Activated T-cell treated with anti-CD3 and anti-CD28 coated beads, Interleukin-2, amount 50 U/mL, for 24 hours (primary cell): Measurements from ENCODE around the gene DLG2.

Experiments used
- DNase-seq: peaks from one replicate; pipeline ENCODE4 v3.0.0-alpha.2; 2020
- H3K27ac Mint-ChIP-seq: 2 replicates; pipeline ENCODE4 v1.8.0; 2020; ENCODE audit warnings: mild to moderate bottlenecking, mixed read lengths
- H3K27me3 Mint-ChIP-seq: 2 replicates; pipeline ENCODE4 v1.8.0; 2020; ENCODE audit warnings: mixed read lengths
- H3K36me3 Mint-ChIP-seq: 2 replicates; pipeline ENCODE4 v1.8.0; 2020; ENCODE audit warnings: low read depth, mixed read lengths
- H3K4me1 Mint-ChIP-seq: 2 replicates; pipeline ENCODE4 v1.8.0; 2020; ENCODE audit warnings: low read depth, mixed read lengths
- H3K4me3 Mint-ChIP-seq: 2 replicates; pipeline ENCODE4 v1.8.0; 2020; ENCODE audit warnings: mild to moderate bottlenecking, moderate library complexity, mixed read lengths
- H3K9me3 Mint-ChIP-seq: 2 replicates; pipeline ENCODE4 v1.8.0; 2020; ENCODE audit warnings: mixed read lengths

The DLG2 gene

GRCh38 chr11:83840326-83840725 lies 1786.8 kb downstream of the DLG2 start:
- no peaks in the 10 kb centered on the region for H3K4me1 Mint-ChIP-seq
- no peaks in the 10 kb centered on the region for H3K9me3 Mint-ChIP-seq
- no peak overlapping the region for H3K27ac Mint-ChIP-seq
- H3K27me3 Mint-ChIP-seq: peaks cover 5% of the 10 kb centered on the region
- no peak for DNase-seq
- H3K4me3 Mint-ChIP-seq: no peak overlapping the region
- H3K36me3 Mint-ChIP-seq: no peaks in the 10 kb centered on the region

DNA sequence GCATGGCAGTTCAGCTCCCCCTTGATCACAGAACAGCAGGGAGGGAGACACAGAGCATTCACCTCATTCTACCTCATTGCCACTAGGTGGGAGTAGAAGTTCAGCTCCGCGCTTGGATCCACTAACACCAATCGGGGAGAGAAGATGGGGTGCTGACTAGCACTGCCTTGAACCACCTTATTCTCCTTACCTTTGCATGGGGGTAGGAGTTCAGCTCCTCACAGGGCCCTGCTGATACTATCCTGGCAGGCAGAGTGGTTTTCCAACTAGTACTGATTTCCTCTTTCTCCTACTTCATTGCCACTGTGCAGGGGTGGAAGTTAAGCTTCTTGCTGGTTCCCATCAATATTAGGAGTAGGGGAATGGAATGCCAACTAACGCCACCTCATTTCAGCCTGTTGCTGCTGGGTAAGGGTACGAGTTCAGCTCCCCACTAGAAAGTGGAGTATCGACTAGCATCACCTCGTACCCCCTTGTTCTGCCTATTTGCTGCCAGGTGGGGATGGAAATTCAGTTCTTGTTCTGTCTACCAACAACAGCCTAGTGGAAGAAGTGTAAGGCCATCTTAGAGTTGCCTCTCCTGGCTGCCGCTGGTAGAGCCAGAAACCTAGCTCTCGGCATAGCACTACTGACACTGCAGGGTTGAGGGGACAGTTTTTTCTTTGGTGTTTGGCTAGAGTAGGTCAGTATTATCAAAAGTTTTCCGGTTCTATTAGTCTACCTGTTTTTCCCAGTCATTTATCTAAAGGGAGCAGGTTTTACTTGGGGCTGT lies 1790.1 kb downstream of the DLG2 start:
- DNase-seq: no peak
- Mint-ChIP-seq H3K36me3 (no peaks in the 10 kb centered on the region), H3K27ac (no peak overlapping the region), H3K9me3 (no peaks in the 10 kb centered on the region), H3K4me3 (no peak overlapping the region), H3K4me1 (no peaks in the 10 kb centered on the region), H3K27me3 (peaks cover 5% of the 10 kb centered on the region)

DNA sequence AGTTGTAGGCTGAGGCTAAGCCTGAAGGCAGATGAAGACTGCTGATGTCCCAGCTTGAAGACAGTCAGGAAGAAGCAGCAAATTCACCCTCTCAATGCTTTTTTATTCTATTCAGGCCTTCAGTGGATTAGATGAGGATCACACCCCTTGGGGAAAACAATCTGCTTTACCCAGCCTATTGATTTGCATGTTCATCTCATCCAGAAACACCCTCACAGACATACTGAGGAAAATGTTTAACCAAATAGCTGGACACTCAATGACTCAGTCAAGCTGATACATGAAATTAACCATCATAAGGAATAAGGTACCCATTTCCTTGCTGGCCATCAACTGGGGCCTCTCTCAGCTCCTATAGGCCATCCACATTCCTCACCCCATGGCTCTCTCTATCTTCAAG lies 1791.1 kb downstream of the DLG2 start:
- Mint-ChIP-seq H3K9me3 (no peaks in the 10 kb centered on the region), H3K36me3 (no peaks in the 10 kb centered on the region), H3K27ac (no peak overlapping the region), H3K4me3 (no peak overlapping the region), H3K4me1 (no peaks in the 10 kb centered on the region), H3K27me3 (peaks cover 5% of the 10 kb centered on the region)
- no peak for DNase-seq

- Mint-ChIP-seq H3K27ac (no peak overlapping the region), H3K4me3 (no peak overlapping the region), H3K9me3 (no peaks in the 10 kb centered on the region), H3K36me3 (no peaks in the 10 kb centered on the region), H3K4me1 (no peaks in the 10 kb centered on the region), H3K27me3 (peaks cover 5% of the 10 kb centered on the region)
- DNase-seq: no peak
Measured at GRCh38 chr11:83835423-83835822, 1791.7 kb downstream of the DLG2 start.

- Mint-ChIP-seq H3K9me3 (no peaks in the 10 kb centered on the region), H3K4me3 (no peak overlapping the region), H3K27me3 (peaks cover 6% of the 10 kb centered on the region), H3K27ac (no peak overlapping the region), H3K36me3 (no peaks in the 10 kb centered on the region), H3K4me1 (no peaks in the 10 kb centered on the region)
- no peak for DNase-seq
Measured at GRCh38 chr11:83831929-83832328, 1795.2 kb downstream of the DLG2 start.

DNA sequence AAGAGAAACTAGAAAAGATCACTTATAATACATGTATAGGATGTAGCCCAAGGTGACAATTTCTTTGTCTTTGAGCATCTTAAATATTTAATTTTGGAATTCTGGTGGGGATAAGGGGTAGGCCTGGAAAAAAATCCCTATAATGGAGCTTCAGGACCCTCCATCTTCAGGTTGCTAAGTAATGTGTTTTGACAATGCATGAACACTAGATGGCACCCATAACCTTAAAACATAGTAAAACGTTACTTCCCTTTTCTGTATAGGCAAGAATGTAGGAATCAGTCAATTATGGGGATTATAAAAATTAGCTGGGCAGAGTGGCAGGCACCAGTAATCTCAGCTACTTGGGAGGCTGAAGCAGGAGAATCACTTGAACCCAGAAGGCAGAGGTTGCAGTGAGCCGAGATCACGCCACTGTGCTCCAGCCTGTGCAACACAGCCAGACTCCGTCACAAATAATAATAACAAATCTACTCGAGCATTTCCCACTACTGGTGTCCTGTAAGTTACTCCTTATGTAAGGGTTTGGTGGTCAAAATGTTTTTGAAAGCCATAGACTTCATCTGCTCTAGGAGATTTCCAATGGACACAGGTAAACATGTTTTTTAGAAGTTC lies 1799.1 kb downstream of the DLG2 start:
- DNase-seq: no peak
- H3K4me1 Mint-ChIP-seq: no peaks in the 10 kb centered on the region
- no peaks in the 10 kb centered on the region for H3K36me3 Mint-ChIP-seq
- no peaks in the 10 kb centered on the region for H3K9me3 Mint-ChIP-seq
- peaks cover 6% of the 10 kb centered on the region for H3K27me3 Mint-ChIP-seq
- no peak overlapping the region for H3K4me3 Mint-ChIP-seq
- no peak overlapping the region for H3K27ac Mint-ChIP-seq

DNA sequence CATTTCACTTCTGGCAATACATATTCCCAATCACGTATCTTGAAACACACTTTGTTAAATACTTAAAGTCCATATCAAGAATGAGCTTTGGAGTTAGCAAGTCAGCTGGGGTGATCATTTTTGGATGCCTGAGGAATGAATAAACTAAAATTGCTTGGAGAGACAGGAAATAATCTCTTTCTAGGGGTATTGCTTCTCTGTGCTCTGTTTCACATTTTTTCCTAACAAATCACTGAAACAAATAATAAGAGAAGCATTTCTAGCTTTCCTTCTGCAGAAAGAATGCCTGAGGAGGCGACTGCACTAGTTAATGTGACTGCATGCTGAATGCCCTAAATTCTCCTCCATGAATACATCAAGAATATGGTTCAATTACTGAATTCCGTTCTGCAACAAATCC lies 1799.6 kb downstream of the DLG2 start:
- H3K4me3 Mint-ChIP-seq: no peak overlapping the region
- no peaks in the 10 kb centered on the region for H3K9me3 Mint-ChIP-seq
- H3K4me1 Mint-ChIP-seq: no peaks in the 10 kb centered on the region
- no peaks in the 10 kb centered on the region for H3K36me3 Mint-ChIP-seq
- H3K27ac Mint-ChIP-seq: no peak overlapping the region
- peaks cover 6% of the 10 kb centered on the region for H3K27me3 Mint-ChIP-seq
- no peak for DNase-seq

DNA sequence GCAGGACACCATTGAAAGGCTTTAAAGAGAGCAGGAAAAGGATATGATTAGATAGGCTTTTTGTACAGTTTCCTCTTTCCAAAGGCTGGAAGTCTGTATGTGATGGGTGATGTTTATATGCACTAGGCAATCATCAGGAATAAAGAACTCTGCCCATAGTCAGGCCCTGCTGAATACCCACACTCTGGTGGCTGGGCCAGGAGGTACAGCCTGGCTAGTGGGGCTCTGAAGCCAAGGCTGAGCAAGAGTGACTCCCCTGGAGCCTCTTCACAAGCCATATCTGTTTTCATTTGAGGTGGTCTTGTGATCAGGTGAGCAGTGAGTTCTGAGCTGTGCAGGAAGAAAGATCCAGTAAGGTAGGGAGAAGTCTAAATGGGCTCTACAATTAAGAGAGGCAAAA lies 1801.1 kb downstream of the DLG2 start:
- Mint-ChIP-seq H3K9me3 (no peaks in the 10 kb centered on the region), H3K4me1 (no peaks in the 10 kb centered on the region), H3K27me3 (peaks cover 6% of the 10 kb centered on the region), H3K36me3 (no peaks in the 10 kb centered on the region), H3K27ac (no peak overlapping the region), H3K4me3 (no peak overlapping the region)
- DNase-seq: no peak

- no peak for DNase-seq
- no peak overlapping the region for H3K27ac Mint-ChIP-seq
- H3K36me3 Mint-ChIP-seq: no peaks in the 10 kb centered on the region
- H3K4me3 Mint-ChIP-seq: no peak overlapping the region
- no peaks in the 10 kb centered on the region for H3K4me1 Mint-ChIP-seq
- no peaks in the 10 kb centered on the region for H3K9me3 Mint-ChIP-seq
- H3K27me3 Mint-ChIP-seq: peaks cover 6% of the 10 kb centered on the region
Measured at GRCh38 chr11:83823461-83824025, 1803.6 kb downstream of the DLG2 start.

GRCh38 chr11:83819931-83820549 lies 1807.1 kb downstream of the DLG2 start:
- H3K36me3 Mint-ChIP-seq: no peaks in the 10 kb centered on the region
- no peak overlapping the region for H3K4me3 Mint-ChIP-seq
- no peaks in the 10 kb centered on the region for H3K9me3 Mint-ChIP-seq
- no peaks in the 10 kb centered on the region for H3K4me1 Mint-ChIP-seq
- H3K27ac Mint-ChIP-seq: no peak overlapping the region
- no peak for DNase-seq
- peaks cover 4% of the 10 kb centered on the region for H3K27me3 Mint-ChIP-seq

DNA sequence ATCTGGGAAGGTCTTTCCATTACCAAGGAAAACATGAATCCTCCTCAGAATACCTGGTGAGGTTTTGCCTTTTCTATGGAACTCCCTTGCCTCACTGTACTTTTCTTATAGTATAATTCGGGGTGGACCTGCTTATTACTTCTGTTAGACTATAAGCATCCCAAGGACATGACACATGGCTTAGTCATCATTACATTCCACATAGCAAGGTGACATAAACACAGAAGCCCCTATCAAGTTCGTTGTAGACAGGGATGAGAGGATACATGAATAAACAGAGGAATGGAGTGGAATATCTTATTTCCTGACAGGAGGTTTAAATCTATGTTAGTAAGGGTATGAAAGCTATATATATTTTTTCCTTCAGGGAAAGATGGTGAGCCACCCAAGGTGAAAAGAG lies 1808.8 kb downstream of the DLG2 start:
- Mint-ChIP-seq H3K4me1 (no peaks in the 10 kb centered on the region), H3K36me3 (no peaks in the 10 kb centered on the region), H3K4me3 (no peak overlapping the region), H3K27me3 (peaks cover 12% of the 10 kb centered on the region), H3K27ac (no peak overlapping the region), H3K9me3 (no peaks in the 10 kb centered on the region)
- no peak for DNase-seq

DNA sequence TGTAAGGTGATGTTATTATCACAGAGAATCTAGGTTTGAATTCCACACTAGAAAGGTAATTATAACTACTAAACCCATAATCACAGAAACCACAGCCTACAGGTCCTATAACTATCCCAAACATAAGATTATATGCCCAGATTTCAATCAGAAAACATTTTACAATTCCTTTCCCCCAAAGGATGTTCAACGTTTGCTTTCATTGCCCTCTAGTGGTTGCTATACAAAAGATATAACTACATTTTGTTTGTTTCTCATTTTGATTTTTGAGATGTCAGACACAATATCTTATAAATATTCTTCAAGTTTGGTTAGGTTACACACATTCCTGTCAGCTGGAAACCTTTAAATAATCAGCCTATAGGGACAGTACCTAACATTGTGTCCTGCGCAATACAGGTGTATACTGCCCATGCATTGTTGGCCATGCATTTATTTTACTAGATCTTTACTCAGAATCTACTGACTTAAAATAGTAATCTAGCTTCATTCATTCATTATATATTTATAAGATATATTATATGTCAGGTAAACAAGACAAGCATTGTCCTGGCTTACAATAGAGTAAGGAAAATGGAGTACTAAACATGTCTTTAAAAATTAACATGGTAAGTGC lies 1810.5 kb downstream of the DLG2 start:
- DNase-seq: no peak
- no peaks in the 10 kb centered on the region for H3K4me1 Mint-ChIP-seq

GRCh38 chr11:83815736-83816135 lies 1811.4 kb downstream of the DLG2 start:
- no peaks in the 10 kb centered on the region for H3K36me3 Mint-ChIP-seq
- no peak overlapping the region for H3K4me3 Mint-ChIP-seq
- H3K27ac Mint-ChIP-seq: no peak overlapping the region
- peaks cover 17% of the 10 kb centered on the region for H3K27me3 Mint-ChIP-seq
- DNase-seq: no peak
- no peaks in the 10 kb centered on the region for H3K9me3 Mint-ChIP-seq
- H3K4me1 Mint-ChIP-seq: no peaks in the 10 kb centered on the region

More for the DNA sequence above, 1810.5 kb downstream of the DLG2 start:
- H3K36me3 Mint-ChIP-seq: no peaks in the 10 kb centered on the region
- no peak overlapping the region for H3K4me3 Mint-ChIP-seq
- H3K9me3 Mint-ChIP-seq: no peaks in the 10 kb centered on the region
- no peak overlapping the region for H3K27ac Mint-ChIP-seq
- peaks cover 17% of the 10 kb centered on the region for H3K27me3 Mint-ChIP-seq

- DNase-seq: no peak
- Mint-ChIP-seq H3K4me3 (no peak overlapping the region), H3K27me3 (peaks cover 21% of the 10 kb centered on the region), H3K27ac (no peak overlapping the region), H3K4me1 (no peaks in the 10 kb centered on the region), H3K9me3 (no peaks in the 10 kb centered on the region), H3K36me3 (no peaks in the 10 kb centered on the region)
Measured at GRCh38 chr11:83813296-83813695, 1813.8 kb downstream of the DLG2 start.
